GM12878 (cell line): ENCODE data around the gene NEU1. TPM values are rescaled to one million over a fixed set of nuclear protein-coding genes. Genes with fewer than 3 reads are reported as not detected.

ENCODE experiments used
- ATAC-seq: fragments of 200-7000 bp; cut with Tn5 transposase; 3 replicates; pipeline ENCODE4 v1.9.1; 2020; ENCODE audit warnings: mild to moderate bottlenecking, moderate library complexity
- BruUV-seq: library from RNA; stranded (reverse); fragments of 400-500 nt; replicated peaks from 2 replicates; lab custom pipeline; 2021; lab: Mats Ljungman, UMichigan
- CTCF ChIA-PET: fragments of 300-600 bp; sonication (Branson Sonifier 250); formaldehyde crosslinking; extraction: SDS; loops from one replicate; lab custom pipeline; 2021; ENCODE audit warnings: inconsistent platforms; lab: Yijun Ruan, JAX
- POLR2A ChIA-PET: fragments of 350-600 bp; formaldehyde crosslinking; extraction: SDS; loops from one replicate; lab custom pipeline; 2021; ENCODE audit warnings: inconsistent platforms; lab: Charles Lee
- RAD21 ChIA-PET: fragments of 300-600 bp; sonication (Branson Sonifier 250); formaldehyde crosslinking; loops from one replicate; lab custom pipeline; 2023; ENCODE audit warnings: antibody characterized with exemption; ENCODE audit not compliant: unreplicated experiment; lab: Charles Lee
- SMC1A ChIA-PET: fragments of 300-600 bp; sonication (Branson Sonifier 250); formaldehyde crosslinking; loops from one replicate; lab custom pipeline; 2023; ENCODE audit not compliant: unreplicated experiment, uncharacterized antibody; lab: Charles Lee
- DNase-seq: peaks from one replicate; pipeline ENCODE4 v3.0.0-alpha.2; 2011; ENCODE audit warnings: low read depth, low spot score
- FAIRE-seq: peaks from 3 replicates; lab custom pipeline; 2011; peaks lifted over from hg19 to GRCh38; lab: Jason Lieb, UNC
- H2AFZ ChIP-seq: 2 replicates; pipeline ENCODE4 v1.6.0; 2011; ENCODE audit warnings: low read depth, low read length, control low read depth; ENCODE audit not compliant: control insufficient read depth
- H3K27ac ChIP-seq: 2 replicates; pipeline ENCODE4 v1.5.1; 2011; ENCODE audit warnings: control low read depth; ENCODE audit not compliant: control insufficient read depth, insufficient read depth
- H3K27me3 ChIP-seq, 2 experiments: replicated peaks in 1 of 2; 2 replicates each; pipeline versions ENCODE4 v1.6.0 to v1.6.1; 2011; ENCODE audit warnings: low read length in 1 of 2; ENCODE audit not compliant: control insufficient read depth in 2 of 2, insufficient read depth in 2 of 2
- H3K36me3 ChIP-seq, 2 experiments: 2 replicates each; pipeline ENCODE4 v1.5.1; 2011; ENCODE audit warnings: low read length in 1 of 2; ENCODE audit not compliant: control insufficient read depth in 2 of 2, insufficient read depth in 2 of 2
- H3K4me1 ChIP-seq: 2 replicates; pipeline ENCODE4 v1.6.1; 2011; ENCODE audit warnings: mild to moderate bottlenecking, low read length, moderate library complexity, mixed read lengths; ENCODE audit not compliant: control insufficient read depth, insufficient read depth
- H3K4me2 ChIP-seq: 2 replicates; pipeline ENCODE4 v1.6.0; 2011; ENCODE audit warnings: control low read depth; ENCODE audit not compliant: control insufficient read depth, insufficient read depth
- H3K4me3 ChIP-seq: fragments of 200-600 bp; sonication (generic); 2 replicates; pipeline ENCODE4 v1.5.1; 2016
- H3K79me2 ChIP-seq: 2 replicates; pipeline ENCODE4 v1.6.0; 2011; ENCODE audit warnings: low read length; ENCODE audit not compliant: control insufficient read depth, insufficient read depth
- H3K9ac ChIP-seq: 2 replicates; pipeline ENCODE4 v1.8.0; 2011; ENCODE audit warnings: low read length, control low read depth, mixed read lengths; ENCODE audit not compliant: control insufficient read depth, insufficient read depth
- H3K9me3 ChIP-seq: replicated peaks from 3 replicates; pipeline ENCODE4 v1.5.1; 2011; ENCODE audit warnings: mild to moderate bottlenecking, low read length; ENCODE audit not compliant: control insufficient read depth, insufficient read depth
- H4K20me1 ChIP-seq: 2 replicates; pipeline ENCODE4 v1.6.0; 2011; ENCODE audit not compliant: control insufficient read depth, insufficient read depth
- NFIC ChIP-seq: IDR thresholded peaks from 2 replicates; pipeline ENCODE4 v1.6.1; 2012; ENCODE audit warnings: low read depth, mild to moderate bottlenecking, inconsistent platforms, low read length, moderate library complexity
- NR2C1 ChIP-seq: fragments of 450-650 bp; IDR thresholded peaks from 2 replicates; pipeline ENCODE4 v1.6.1; 2017; ENCODE audit warnings: antibody characterized with exemption, mild to moderate bottlenecking, moderate library complexity
- POLR2AphosphoS2 ChIP-seq: IDR thresholded peaks from 2 replicates; pipeline ENCODE4 v1.6.1; 2011; ENCODE audit warnings: low read depth, mild to moderate bottlenecking, low read length, improper control_type of control experiment, moderate library complexity
- ZBTB11 ChIP-seq: fragments of 450-650 bp; formaldehyde crosslinking; IDR thresholded peaks from 2 replicates; pipeline ENCODE4 v1.5.0; 2022; ENCODE audit warnings: mild to moderate bottlenecking, missing genetic modification characterization
- WGBS: methylation state at CpG from one replicate; pipeline ENCODE4 v1.1.6; 2016; ENCODE audit warnings: low lambda C conversion rate; ENCODE audit not compliant: insufficient replicate concordance, insufficient coverage; ENCODE audit errors: missing lambda C conversion rate; 5-methylcytosine and 5-hydroxymethylcytosine counted together
- in situ Hi-C: fragments of 300-500 bp; cut with MboI; formaldehyde crosslinking; loops from 9 replicates; pipeline ENCODE4 v1.14.3; 2018; ENCODE audit warnings: mixed read lengths
- intact Hi-C: fragments of 100-400 bp; cut with micrococcal nuclease; formaldehyde crosslinking; loops from one replicate; pipeline ENCODE4 v1.14.2; 2022; ENCODE audit not compliant: unreplicated experiment
- polyA plus RNA-seq, 11 experiments: library from polyadenylated mRNA; depleted of rRNA in 4 of 11; unstranded in 6 of 11; stranded (reverse) in 5 of 11; fragments of >200 nt; fragmentation: Nextera tagmentation in 4 of 11; fragmentation: Illumina TruSeq in 1 of 11; extraction: Ambion mirVana in 4 of 11; extraction: Trizol in 1 of 11; gene quantifications; 1 replicate in 1 of 11; 2 replicates in 10 of 11; pipeline versions ENCODE4 v1.2.1 to v1.2.3, GENCODE V29; 2011 to 2016; ENCODE audit warnings: inconsistent platforms in 2 of 11, missing spikeins in 2 of 11, low read depth in 1 of 11
- total RNA-seq, 4 experiments: library from RNA; depleted of rRNA in 3 of 4; stranded (reverse); fragments of >200 nt in 3 of 4; fragmentation: Illumina TruSeq in 1 of 4; extraction: Trizol in 1 of 4; gene quantifications; 2 replicates each; pipeline versions ENCODE4 v1.2.1 to v1.2.3, GENCODE V29; 2013 to 2021

Gene NEU1
- total and polyA plus RNA-seq, 10 of the 15 experiments (the other 5 are each of a cell fraction or from before 2014, with no cell fraction given) = 7.2 to 26.9 (median 21.6) TPM

- no peak for TF ChIP-seq ZBTB11 (CRISPR knock-in tag)
These were observed 19.7 kb upstream of the NEU1 start (continued) for GRCh38 chr6:31882344-31882743.

GRCh38 chr6:31881136-31881859 lies 18.7 kb upstream of the NEU1 start:
- TF ChIP-seq POLR2AphosphoS2 = no peak
- TF ChIP-seq NR2C1 = no peak
- no peak for TF ChIP-seq NFIC
- Histone ChIP-seq H3K9ac (no peak overlapping the region), H3K27ac (no peak overlapping the region), H3K4me1 (no peaks in the 10 kb centered on the region), H4K20me1 (no peaks in the 10 kb centered on the region), H3K4me2 (no peak overlapping the region), H2AFZ (no peak overlapping the region), H3K27me3 (no peaks in the 10 kb centered on the region), H3K9me3 (no peaks in the 10 kb centered on the region), H3K4me3 (no peak overlapping the region), H3K79me2 (no peaks in the 10 kb centered on the region), H3K36me3 (peaks cover 0 to 21% of the 10 kb centered on the region in 2 experiments; a peak in 3 of 4 replicates)
- in situ Hi-C loops (no loop called here), intact Hi-C loops (no loop called here)
- no peak for FAIRE-seq
- CTCF ChIA-PET = no interaction called here
- no peak for ATAC-seq
- WGBS = 90% methylated on average over 9 of the region's 9 CpGs
- DNase-seq = no peak
- SMC1A ChIA-PET = no interaction called here
- POLR2A ChIA-PET = interaction anchor here (0.6 to 0.7 kb wide), 3 partner anchors 94 to 1049 kb away, joined by 3 to 7 read pairs (median 3); no protein-coding TSS in a partner anchor
- BruUV-seq = no TSS peak
- RAD21 ChIA-PET = no interaction called here
